ENCODE measurements around the gene PEAR1. TPM values are rescaled to one million over a fixed set of nuclear protein-coding genes. Genes with fewer than 3 reads are reported as not detected.

Gene PEAR1
- polyA plus RNA-seq, 3 donors = not detected

GRCh38 chr1:156862584-156862983, 30.9 kb upstream of the PEAR1 start:
- TF ChIP-seq CTCF (IDR thresholded peaks at IDR 0.05) = no peak
- intact Hi-C loops (cut with micrococcal nuclease) = no loop called here

GRCh38 chr1:156862997-156863599, 30.4 kb upstream of the PEAR1 start:
- peaks cover 0 to 8% of the 10 kb centered on the region in 2 donors for H3K9me3 ChIP-seq (replicated peaks in 1 of 2; ENCODE audit: control insufficient read depth in 1 of 2, insufficient read depth in 1 of 2, low read length in 2 of 2)
- no peak overlapping the region for H3K27ac ChIP-seq (ENCODE audit: low read depth in 1 of 2, low read length in 2 of 2)
- 70% methylated on average over 8 of the region's 10 CpGs for WGBS (ENCODE audit: insufficient coverage)
- H3K4me1 Mint-ChIP-seq = peaks cover 9% of the 10 kb centered on the region
- DNase-seq = no peak
- no peaks in the 10 kb centered on the region for H3K36me3 ChIP-seq (replicated peaks in 1 of 2; ENCODE audit: control insufficient read depth in 1 of 2, insufficient read depth in 2 of 2, low read length in 2 of 2)
- peaks cover 0 to 6% (median 0%) of the 10 kb centered on the region in 7 donors for H3K9me3 Mint-ChIP-seq
- no peak overlapping the region for H3K4me2 ChIP-seq (replicated peaks; ENCODE audit: extremely low read depth, low read length, poor library complexity, severe bottlenecking)
- peaks cover 0 to 5% of the 10 kb centered on the region in 2 donors for H3K36me3 Mint-ChIP-seq
- no peak overlapping the region for H3K27ac Mint-ChIP-seq
- TF ChIP-seq CTCF (IDR thresholded peaks at IDR 0.05) = no peak
- peaks cover 63 to 75% (median 63%) of the 10 kb centered on the region in 3 donors for H3K27me3 Mint-ChIP-seq (ENCODE audit: low read depth in 3 of 3)
- no peak overlapping the region for H3K9ac ChIP-seq (ENCODE audit: insufficient read depth, low read length, poor library complexity, severe bottlenecking)
- peak overlapping the region in 1 of 2 donors; percentile 35 for H3K4me3 Mint-ChIP-seq
- intact Hi-C loops (cut with micrococcal nuclease) = no loop called here
- H3K27me3 ChIP-seq (ENCODE audit: control insufficient read depth in 2 of 2, insufficient read depth in 2 of 2, low read length in 2 of 2) = peaks cover 36 to 48% of the 10 kb centered on the region in 2 donors
- H3K4me3 ChIP-seq (replicated peaks in 1 of 3; ENCODE audit: low read depth in 2 of 3, low read length in 3 of 3) = no peak overlapping the region
- peaks cover 5 to 15% of the 10 kb centered on the region in 2 donors for H3K4me1 ChIP-seq (ENCODE audit: control insufficient read depth in 1 of 2, insufficient read depth in 2 of 2, low read length in 2 of 2)
- no peak overlapping the region for H2AFZ ChIP-seq (ENCODE audit: insufficient read depth, low read depth, low read length, poor library complexity, severe bottlenecking)
- no peaks in the 10 kb centered on the region for H3K79me2 ChIP-seq (ENCODE audit: insufficient read depth, low read length)
- no peaks in the 10 kb centered on the region for H4K20me1 ChIP-seq (ENCODE audit: insufficient read depth, low read length)

More at GRCh38 chr1:156862584-156862983, 30.9 kb upstream of the PEAR1 start:
- peaks cover 41 to 54% of the 10 kb centered on the region in 2 donors for H3K27me3 ChIP-seq (ENCODE audit: control insufficient read depth in 2 of 2, insufficient read depth in 2 of 2, low read length in 2 of 2)
- Mint-ChIP-seq H3K27me3 (ENCODE audit: low read depth in 3 of 3) (peaks cover 66 to 79% (median 68%) of the 10 kb centered on the region in 3 donors), H3K9me3 (peaks cover 0 to 6% (median 0%) of the 10 kb centered on the region in 7 donors), H3K4me3 (peak overlapping the region in 1 of 2 donors; percentile 76), H3K27ac (no peak overlapping the region), H3K36me3 (peaks cover 0 to 5% of the 10 kb centered on the region in 2 donors), H3K4me1 (peaks cover 9% of the 10 kb centered on the region)
- H3K27ac ChIP-seq (ENCODE audit: low read depth in 1 of 2, low read length in 2 of 2) = no peak overlapping the region
- H3K9ac ChIP-seq (ENCODE audit: insufficient read depth, low read length, poor library complexity, severe bottlenecking) = no peak overlapping the region
- no peak overlapping the region for H2AFZ ChIP-seq (ENCODE audit: insufficient read depth, low read depth, low read length, poor library complexity, severe bottlenecking)
- H3K4me3 ChIP-seq (replicated peaks in 1 of 3; ENCODE audit: low read depth in 2 of 3, low read length in 3 of 3) = no peak overlapping the region
- no peak for DNase-seq
- H3K79me2 ChIP-seq (ENCODE audit: insufficient read depth, low read length) = no peaks in the 10 kb centered on the region
- no peaks in the 10 kb centered on the region for H3K36me3 ChIP-seq (replicated peaks in 1 of 2; ENCODE audit: control insufficient read depth in 1 of 2, insufficient read depth in 2 of 2, low read length in 2 of 2)
- WGBS (ENCODE audit: insufficient coverage) = no CpG with 5 or more reads among the region's 6 CpGs
- peaks cover 0 to 8% of the 10 kb centered on the region in 2 donors for H3K9me3 ChIP-seq (replicated peaks in 1 of 2; ENCODE audit: control insufficient read depth in 1 of 2, insufficient read depth in 1 of 2, low read length in 2 of 2)
- no peaks in the 10 kb centered on the region for H4K20me1 ChIP-seq (ENCODE audit: insufficient read depth, low read length)
- H3K4me1 ChIP-seq (ENCODE audit: control insufficient read depth in 1 of 2, insufficient read depth in 2 of 2, low read length in 2 of 2) = peaks cover 5 to 15% of the 10 kb centered on the region in 2 donors
- H3K4me2 ChIP-seq (replicated peaks; ENCODE audit: extremely low read depth, low read length, poor library complexity, severe bottlenecking) = no peak overlapping the region

Data from CD14-positive monocyte (primary cell).